ENCODE measurements around the gene HDDC3.

DNA sequence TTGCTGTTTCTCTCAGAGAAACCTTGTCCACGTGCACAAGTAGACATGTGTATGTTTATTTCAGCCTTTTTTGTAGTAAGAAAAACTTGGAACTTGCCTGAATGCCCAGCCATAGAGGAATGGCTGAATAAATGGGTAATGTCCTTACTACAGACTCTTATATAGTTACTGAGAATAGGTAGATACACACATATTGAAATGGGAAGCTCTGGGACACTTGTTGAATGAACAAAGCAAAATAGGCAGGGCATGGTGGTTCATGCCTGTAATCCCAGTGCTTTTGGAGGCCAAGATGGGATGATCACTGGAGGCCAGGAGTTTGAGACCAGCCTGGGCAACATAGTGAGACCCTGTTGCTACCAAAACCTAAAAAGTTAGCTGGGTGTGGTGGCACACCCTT lies 4.5 kb upstream of the HDDC3 start:
- TF ChIP-seq, protein P1, sequence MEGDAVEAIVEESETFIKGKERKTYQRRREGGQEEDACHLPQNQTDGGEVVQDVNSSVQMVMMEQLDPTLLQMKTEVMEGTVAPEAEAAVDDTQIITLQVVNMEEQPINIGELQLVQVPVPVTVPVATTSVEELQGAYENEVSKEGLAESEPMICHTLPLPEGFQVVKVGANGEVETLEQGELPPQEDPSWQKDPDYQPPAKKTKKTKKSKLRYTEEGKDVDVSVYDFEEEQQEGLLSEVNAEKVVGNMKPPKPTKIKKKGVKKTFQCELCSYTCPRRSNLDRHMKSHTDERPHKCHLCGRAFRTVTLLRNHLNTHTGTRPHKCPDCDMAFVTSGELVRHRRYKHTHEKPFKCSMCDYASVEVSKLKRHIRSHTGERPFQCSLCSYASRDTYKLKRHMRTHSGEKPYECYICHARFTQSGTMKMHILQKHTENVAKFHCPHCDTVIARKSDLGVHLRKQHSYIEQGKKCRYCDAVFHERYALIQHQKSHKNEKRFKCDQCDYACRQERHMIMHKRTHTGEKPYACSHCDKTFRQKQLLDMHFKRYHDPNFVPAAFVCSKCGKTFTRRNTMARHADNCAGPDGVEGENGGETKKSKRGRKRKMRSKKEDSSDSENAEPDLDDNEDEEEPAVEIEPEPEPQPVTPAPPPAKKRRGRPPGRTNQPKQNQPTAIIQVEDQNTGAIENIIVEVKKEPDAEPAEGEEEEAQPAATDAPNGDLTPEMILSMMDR (IDR thresholded peaks at IDR 0.05; ENCODE audit: extremely low read depth in 1 of 2, insufficient read depth in 1 of 2, low read depth in 1 of 2, low read length in 2 of 2), result no peak
- no peak for TF ChIP-seq EZH2 (IDR thresholded peaks at IDR 0.05; ENCODE audit: borderline replicate concordance, low read depth, low read length, severe bottlenecking)
